Mucosa of stomach (tissue), 1 donor: ENCODE measurements around the gene ALOX12.

Source experiments
- H3K27me3 ChIP-seq: one replicate; pipeline ENCODE4 v1.7.0; 2013; ENCODE audit warnings: mild to moderate bottlenecking, low read length; ENCODE audit not compliant: control insufficient read depth, insufficient read depth
- H3K36me3 ChIP-seq: one replicate; pipeline ENCODE4 v1.7.0; 2013; ENCODE audit warnings: low read length; ENCODE audit not compliant: control insufficient read depth, insufficient read depth
- H3K4me1 ChIP-seq: one replicate; pipeline ENCODE4 v1.7.0; 2013; ENCODE audit warnings: mild to moderate bottlenecking, low read length; ENCODE audit not compliant: control insufficient read depth, insufficient read depth
- H3K4me3 ChIP-seq: one replicate; pipeline ENCODE4 v1.7.0; 2013; ENCODE audit warnings: low read length
- H3K9ac ChIP-seq: one replicate; pipeline ENCODE4 v1.7.0; 2013; ENCODE audit warnings: mild to moderate bottlenecking, low read length, moderate library complexity
- H3K9me3 ChIP-seq: one replicate; pipeline ENCODE4 v1.7.0; 2013; ENCODE audit warnings: mild to moderate bottlenecking, low read length, moderate library complexity; ENCODE audit not compliant: control insufficient read depth
- donor health status: Pancreatic carcinoma.

Gene ALOX12

DNA sequence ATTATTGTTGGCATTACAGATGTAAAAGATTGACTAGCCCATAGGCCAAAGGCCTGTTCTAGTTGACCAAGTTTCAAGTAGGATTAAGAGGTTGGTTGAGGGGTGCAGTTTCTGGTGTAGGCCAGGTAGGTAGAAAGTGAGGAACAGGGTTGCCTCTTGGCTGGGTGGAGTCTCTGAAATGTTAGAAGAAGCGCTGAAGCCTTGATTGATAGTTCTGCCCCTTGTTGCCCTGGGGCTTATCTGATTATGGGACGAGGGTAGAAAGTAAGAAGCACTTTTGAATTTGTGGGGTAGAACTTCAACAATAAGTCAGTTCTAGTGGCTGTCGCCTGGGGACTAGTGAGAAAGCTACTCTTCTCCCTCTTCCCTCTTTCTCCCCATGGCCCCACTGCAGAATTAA is 33.2 kb downstream of the ALOX12 start:
- H3K4me3 ChIP-seq = no peak overlapping the region
- H3K27me3 ChIP-seq = no peaks in the 10 kb centered on the region
- H3K9ac ChIP-seq = no peak overlapping the region
- H3K4me1 ChIP-seq = no peaks in the 10 kb centered on the region
- H3K9me3 ChIP-seq = no peaks in the 10 kb centered on the region
- H3K36me3 ChIP-seq = no peaks in the 10 kb centered on the region

GRCh38 chr17:7029659-7030058 is 33.8 kb downstream of the ALOX12 start:
- H3K4me3 ChIP-seq = no peak overlapping the region

DNA sequence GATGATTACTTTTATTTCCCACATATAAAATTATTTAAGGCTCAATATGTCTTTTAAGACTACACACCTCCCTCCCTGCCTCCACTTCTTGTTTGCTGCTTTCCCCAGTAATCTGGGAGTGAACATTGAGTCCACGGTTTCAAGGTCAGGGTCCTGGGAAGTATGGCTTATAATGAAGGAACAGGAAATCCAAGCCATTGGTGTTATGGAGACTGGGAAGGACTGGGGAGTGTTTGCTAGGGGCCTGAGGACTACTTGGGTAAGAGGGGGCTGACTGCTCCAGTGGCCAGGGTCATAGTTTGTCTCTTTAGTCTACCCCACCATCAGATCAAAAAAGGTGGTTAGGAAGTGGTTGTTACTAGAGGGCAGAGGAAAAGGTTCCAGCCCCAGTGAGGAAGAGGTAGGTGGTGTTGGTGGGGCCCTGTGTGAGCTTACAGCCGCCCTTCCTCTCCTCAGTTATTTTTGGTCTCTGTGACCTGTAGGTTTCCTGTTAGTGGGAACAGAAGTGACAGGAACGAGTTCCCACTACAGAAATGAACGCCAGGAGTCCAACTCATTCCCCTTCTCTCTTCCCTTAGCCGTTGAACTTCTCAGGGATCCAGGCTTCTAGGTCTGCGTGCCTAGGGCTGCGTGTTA is 39.2 kb downstream of the ALOX12 start:
- peak overlapping the region; percentile 57 for H3K4me3 ChIP-seq
- H3K9me3 ChIP-seq = no peaks in the 10 kb centered on the region
- H3K4me1 ChIP-seq = peaks cover 12% of the 10 kb centered on the region
- no peaks in the 10 kb centered on the region for H3K36me3 ChIP-seq
- no peaks in the 10 kb centered on the region for H3K27me3 ChIP-seq
- peak overlapping the region; percentile 87 for H3K9ac ChIP-seq

More at GRCh38 chr17:7029659-7030058, 33.8 kb downstream of the ALOX12 start:
- Histone ChIP-seq H3K4me1 (no peaks in the 10 kb centered on the region), H3K9ac (no peak overlapping the region), H3K27me3 (no peaks in the 10 kb centered on the region), H3K9me3 (no peaks in the 10 kb centered on the region), H3K36me3 (no peaks in the 10 kb centered on the region)

DNA sequence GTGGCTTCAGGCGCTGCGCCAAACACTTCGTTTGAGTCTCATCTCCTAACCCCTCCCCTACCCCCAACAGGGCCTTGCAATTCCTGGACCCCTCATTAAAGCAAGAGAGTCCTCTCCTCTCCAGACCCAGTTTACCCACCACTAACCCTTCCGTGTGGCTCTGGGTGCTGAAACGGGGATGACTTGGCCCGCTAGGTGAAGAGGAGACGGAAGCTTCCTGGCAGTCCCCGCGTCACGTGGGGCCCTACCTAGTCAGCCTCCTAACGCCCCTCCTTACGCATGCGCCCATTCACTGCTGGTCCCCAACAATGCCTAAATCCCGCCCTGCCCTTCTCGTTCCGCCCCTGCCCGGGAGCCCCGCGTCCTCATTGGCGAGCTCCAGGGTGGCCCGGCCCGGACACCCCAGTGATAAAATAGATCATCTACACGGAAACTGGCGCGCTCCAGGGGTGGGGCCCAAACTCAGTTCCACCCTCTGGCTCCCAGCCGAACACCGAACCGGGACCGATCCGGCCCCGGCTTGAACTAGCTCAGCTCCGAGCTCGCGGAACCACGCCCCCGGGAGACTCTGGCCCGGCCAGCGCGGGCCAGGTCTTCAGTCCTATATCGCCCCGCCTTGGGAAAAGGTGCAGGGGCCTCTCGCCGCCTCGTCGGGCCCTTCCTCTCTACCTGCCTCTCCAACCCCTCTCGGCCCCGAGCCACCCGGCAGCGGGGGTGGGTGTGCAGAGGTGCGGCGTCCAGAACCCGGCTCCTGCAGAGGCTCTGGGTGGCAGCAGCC is 39.9 kb downstream of the ALOX12 start, which contains the start of gene SLC16A13:
Gene SLC16A13, plus strand, starts transcription at position 425 of the 778 bp plus-strand sequence. CDS start 368 bp downstream, outside the sequence.
- no peaks in the 10 kb centered on the region for H3K27me3 ChIP-seq
- peak within 1 kb of the TSS; percentile 87 for H3K9ac ChIP-seq
- peaks cover 12% of the 10 kb centered on the region for H3K4me1 ChIP-seq
- H3K36me3 ChIP-seq = no peaks in the 10 kb centered on the region
- H3K4me3 ChIP-seq = peak within 1 kb of the TSS; percentile 57
- H3K9me3 ChIP-seq = no peaks in the 10 kb centered on the region

GRCh38 chr17:7038025-7038862 is 42.4 kb downstream of the ALOX12 start:
- Histone ChIP-seq H3K36me3 (no peaks in the 10 kb centered on the region), H3K4me1 (peaks cover 20% of the 10 kb centered on the region), H3K27me3 (peaks cover 15% of the 10 kb centered on the region), H3K9me3 (no peaks in the 10 kb centered on the region), H3K9ac (no peak overlapping the region), H3K4me3 (no peak overlapping the region)

GRCh38 chr17:7039832-7040231 is 44.0 kb downstream of the ALOX12 start:
- peaks cover 22% of the 10 kb centered on the region for H3K27me3 ChIP-seq
- H3K4me3 ChIP-seq = no peak overlapping the region
- no peak overlapping the region for H3K9ac ChIP-seq
- H3K4me1 ChIP-seq = peaks cover 26% of the 10 kb centered on the region
- H3K36me3 ChIP-seq = no peaks in the 10 kb centered on the region
- H3K9me3 ChIP-seq = no peaks in the 10 kb centered on the region

- H3K9me3 ChIP-seq = no peaks in the 10 kb centered on the region
- no peaks in the 10 kb centered on the region for H3K36me3 ChIP-seq
- peaks cover 23% of the 10 kb centered on the region for H3K4me1 ChIP-seq
- H3K4me3 ChIP-seq = no peak overlapping the region
- no peak overlapping the region for H3K9ac ChIP-seq
- H3K27me3 ChIP-seq = peaks cover 22% of the 10 kb centered on the region
These were observed 46.0 kb downstream of the ALOX12 start for GRCh38 chr17:7041607-7042500.

DNA sequence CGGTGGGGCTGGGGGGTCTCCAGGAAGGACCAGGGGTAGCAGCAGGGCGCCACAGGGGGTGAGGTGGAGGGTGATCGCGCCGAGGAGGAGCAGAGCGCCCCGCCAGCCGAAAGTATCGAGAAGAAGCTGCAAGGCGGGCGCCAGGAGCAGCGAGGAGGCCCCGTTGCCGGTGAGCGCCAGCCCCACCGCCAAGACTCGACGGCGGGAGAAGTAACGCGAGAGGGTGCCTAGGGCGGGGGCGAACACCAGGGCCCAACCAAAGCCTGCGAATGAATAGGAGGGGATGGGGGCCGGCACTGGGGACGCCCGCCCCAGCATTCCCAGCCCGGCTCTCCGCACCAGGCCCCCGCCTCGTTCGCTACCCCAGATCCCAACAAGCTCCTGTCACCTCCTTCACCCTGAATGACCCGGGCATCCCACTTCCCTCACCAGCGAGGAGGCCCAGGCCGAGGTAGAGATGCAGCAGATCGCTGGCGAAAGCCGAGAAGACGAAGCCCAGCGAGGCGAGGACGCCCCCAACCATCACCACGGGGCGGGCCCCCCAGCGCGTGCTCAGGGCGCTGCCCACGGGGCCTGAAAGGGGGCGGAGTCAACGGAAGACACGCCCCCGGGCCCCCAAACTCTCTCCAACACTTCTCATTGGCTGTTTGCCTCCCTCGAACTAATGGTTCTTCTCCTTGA is 46.8 kb downstream of the ALOX12 start:
- Histone ChIP-seq H3K4me3 (no peak overlapping the region), H3K27me3 (peaks cover 22% of the 10 kb centered on the region), H3K9ac (no peak overlapping the region), H3K36me3 (no peaks in the 10 kb centered on the region), H3K9me3 (no peaks in the 10 kb centered on the region), H3K4me1 (peaks cover 27% of the 10 kb centered on the region)

DNA sequence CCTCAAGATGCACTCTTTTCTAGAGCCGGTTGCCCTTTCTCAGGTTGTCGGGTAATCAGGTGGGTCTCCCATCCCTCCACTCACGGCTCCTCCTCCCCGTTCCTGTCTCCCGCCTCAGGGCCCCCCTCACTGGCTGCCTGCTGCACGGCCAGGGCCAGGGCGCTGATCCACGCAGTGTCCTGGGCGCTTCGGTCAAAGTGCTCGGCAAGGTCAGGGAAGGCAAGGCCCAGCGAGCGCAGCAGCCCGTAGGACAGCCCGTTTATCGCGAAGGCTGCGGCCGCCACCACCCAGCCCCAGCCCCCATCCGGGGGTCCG is 47.3 kb downstream of the ALOX12 start:
- Histone ChIP-seq H3K4me3 (no peak overlapping the region), H3K4me1 (peaks cover 27% of the 10 kb centered on the region)

DNA sequence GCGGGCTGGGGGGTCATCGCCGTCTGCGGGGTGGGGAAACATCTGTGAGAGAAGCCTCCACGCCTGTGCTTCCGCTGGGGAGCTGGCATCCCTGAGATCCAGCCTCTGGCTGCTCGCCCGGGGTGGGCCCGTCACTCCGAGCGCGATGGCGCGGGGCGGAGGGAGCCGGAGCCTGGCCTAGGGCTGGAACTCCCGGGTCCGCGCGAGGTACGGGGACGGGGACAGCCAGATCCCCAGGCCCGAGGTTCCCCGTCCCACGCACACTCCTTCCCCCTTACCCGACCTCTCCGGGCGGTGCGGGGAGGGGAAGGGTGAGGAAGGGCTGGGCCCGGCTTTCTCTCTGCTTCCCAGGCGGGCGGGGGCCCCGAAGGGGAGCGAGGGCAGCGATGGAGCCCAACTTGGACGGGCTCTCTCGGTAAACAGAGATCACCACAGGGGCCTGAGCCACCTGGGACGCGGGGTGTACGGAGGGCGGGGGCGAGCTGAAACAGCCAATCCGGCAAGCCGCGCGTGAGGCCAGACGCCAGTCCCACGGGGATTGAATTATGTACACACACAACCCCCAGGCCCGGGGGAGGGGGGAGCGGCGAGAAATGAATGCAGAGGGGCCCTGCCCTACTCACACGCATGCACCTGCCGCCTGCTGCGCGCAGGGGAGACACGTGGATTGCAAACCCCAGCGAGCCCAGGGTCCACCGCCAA is 47.8 kb downstream of the ALOX12 start, which contains the start of gene SLC16A11:
Gene SLC16A11, minus strand, starts transcription at position 596 of the 702 bp plus-strand sequence. Its CDS starts 579 bp downstream, at position 17.
- no peak within 1 kb of the TSS for H3K4me3 ChIP-seq
- H3K9me3 ChIP-seq = no peaks in the 10 kb centered on the region
- no peaks in the 10 kb centered on the region for H3K36me3 ChIP-seq
- H3K4me1 ChIP-seq = peaks cover 27% of the 10 kb centered on the region
- peak within 1 kb of the TSS; percentile 59 for H3K9ac ChIP-seq
- H3K27me3 ChIP-seq = peaks cover 22% of the 10 kb centered on the region

More for the DNA sequence above, 47.3 kb downstream of the ALOX12 start:
- Histone ChIP-seq H3K36me3 (no peaks in the 10 kb centered on the region), H3K9me3 (no peaks in the 10 kb centered on the region), H3K27me3 (peaks cover 22% of the 10 kb centered on the region), H3K9ac (peak overlapping the region; percentile 59)
